ENCODE data around the gene F2RL3. TPM values are rescaled to one million over a fixed set of nuclear protein-coding genes. Genes with fewer than 3 reads are reported as not detected.

The F2RL3 gene
- total RNA-seq, 1 experiment from 2014 or later, result not detected

GRCh38 chr19:16875584-16876555 lies 12.9 kb upstream of the F2RL3 start:
- Histone ChIP-seq H3K36me3 (ENCODE audit: control insufficient read depth, insufficient read depth, low read length) (no peaks in the 10 kb centered on the region; the same call in 1 of the 2 replicates), H3K9me3 (ENCODE audit: control insufficient read depth, insufficient read depth, low read depth, low read length) (no peaks in the 10 kb centered on the region), H3K4me3 (ENCODE audit: low read depth in 2 of 2, low read length in 2 of 2) (no peak overlapping the region), H3K27me3 (ENCODE audit: control insufficient read depth, insufficient read depth, low read length) (no peaks in the 10 kb centered on the region), H3K27ac (ENCODE audit: low read length) (no peak overlapping the region), H3K4me1 (ENCODE audit: control insufficient read depth, insufficient read depth, low read length) (no peaks in the 10 kb centered on the region)
- no TSS peak for BruUV-seq (replicated peaks)
- ChIA-PET CTCF (no interaction called here), POLR2A (no interaction called here)
- no peak for DNase-seq (ENCODE audit: low read depth, low spot score)
- ATAC-seq, result no peak
- in situ Hi-C loops (cut with HindIII; ENCODE audit: low pct_unique_long_range_greater_than_20kb, low sequenced_read_pairs), result no loop called here
- intact Hi-C loops (cut with micrococcal nuclease; ENCODE audit: unreplicated experiment), result no loop called here
- no peak for TF ChIP-seq CTCF (IDR thresholded peaks at IDR 0.05)
- TF ChIP-seq POLR2AphosphoS5 (IDR thresholded peaks at IDR 0.05; ENCODE audit: low read depth, low read length), result no peak
- TF ChIP-seq REST (IDR thresholded peaks at IDR 0.05; ENCODE audit: insufficient read depth in 1 of 2, low read depth in 2 of 2, low read length in 1 of 2), result no peak
- TF ChIP-seq TCF7L2 (IDR thresholded peaks at IDR 0.05; ENCODE audit: low read depth, low read length), result no peak
- no peak for TF ChIP-seq SIN3A (IDR thresholded peaks at IDR 0.05; ENCODE audit: borderline replicate concordance, insufficient read depth, low read depth, low read length)

- peaks cover 2% of the 10 kb centered on the region; the same call in 1 of the 2 replicates for H3K9me3 ChIP-seq (ENCODE audit: control insufficient read depth, insufficient read depth, low read depth, low read length)
- intact Hi-C loops (cut with micrococcal nuclease; ENCODE audit: unreplicated experiment) (no loop called here), in situ Hi-C loops (cut with HindIII; ENCODE audit: low pct_unique_long_range_greater_than_20kb, low sequenced_read_pairs) (no loop called here)
- no TSS peak for BruUV-seq (replicated peaks)
- POLR2A ChIA-PET, result no interaction called here
- H3K4me3 ChIP-seq (ENCODE audit: low read depth in 2 of 2, low read length in 2 of 2), result no peak overlapping the region
- CTCF ChIA-PET, result no interaction called here
- no peaks in the 10 kb centered on the region for H3K27me3 ChIP-seq (ENCODE audit: control insufficient read depth, insufficient read depth, low read length)
- ATAC-seq, result no peak
- H3K27ac ChIP-seq (ENCODE audit: low read length), result no peak overlapping the region
- no peaks in the 10 kb centered on the region for H3K4me1 ChIP-seq (ENCODE audit: control insufficient read depth, insufficient read depth, low read length)
- DNase-seq (ENCODE audit: low read depth, low spot score), result no peak
- H3K36me3 ChIP-seq (ENCODE audit: control insufficient read depth, insufficient read depth, low read length), result no peaks in the 10 kb centered on the region
- TF ChIP-seq REST (IDR thresholded peaks at IDR 0.05; ENCODE audit: insufficient read depth in 1 of 2, low read depth in 2 of 2, low read length in 1 of 2) (no peak), SIN3A (IDR thresholded peaks at IDR 0.05; ENCODE audit: borderline replicate concordance, insufficient read depth, low read depth, low read length) (no peak), CTCF (IDR thresholded peaks at IDR 0.05) (no peak), POLR2AphosphoS5 (IDR thresholded peaks at IDR 0.05; ENCODE audit: low read depth, low read length) (no peak), TCF7L2 (IDR thresholded peaks at IDR 0.05; ENCODE audit: low read depth, low read length) (no peak)
Observed at GRCh38 chr19:16876904-16877361, 11.9 kb upstream of the F2RL3 start.
